Measurements from ENCODE around the gene ASTN1.

The ASTN1 gene

GRCh38 chr1:177174921-177175634 is 10.6 kb upstream of the ASTN1 start:
- Histone ChIP-seq H3K4me1 (ENCODE audit: insufficient read depth, insufficient read length) (no peaks in the 10 kb centered on the region), H3K4me3 (ENCODE audit: insufficient read length, low read depth) (no peak overlapping the region), H3K9me3 (ENCODE audit: insufficient read depth, low read length) (no peaks in the 10 kb centered on the region), H3K27me3 (ENCODE audit: insufficient read depth, insufficient read length) (peaks cover 72% of the 10 kb centered on the region), H3K36me3 (ENCODE audit: insufficient read depth, insufficient read length, low read length) (no peaks in the 10 kb centered on the region), H3K9ac (ENCODE audit: insufficient read length, low read depth) (no peak overlapping the region)
- no peak for DNase-seq (ENCODE audit: low read depth, low spot score)
- no peak for TF ChIP-seq ZNF274 (IDR thresholded peaks at IDR 0.05; ENCODE audit: low read depth, low read length)
- TF ChIP-seq YY1 (IDR thresholded peaks at IDR 0.05; ENCODE audit: insufficient read depth, insufficient read length), result no peak
- no peak for TF ChIP-seq SUZ12 (IDR thresholded peaks at IDR 0.05; ENCODE audit: extremely low read depth, insufficient read depth, insufficient read length)

DNA sequence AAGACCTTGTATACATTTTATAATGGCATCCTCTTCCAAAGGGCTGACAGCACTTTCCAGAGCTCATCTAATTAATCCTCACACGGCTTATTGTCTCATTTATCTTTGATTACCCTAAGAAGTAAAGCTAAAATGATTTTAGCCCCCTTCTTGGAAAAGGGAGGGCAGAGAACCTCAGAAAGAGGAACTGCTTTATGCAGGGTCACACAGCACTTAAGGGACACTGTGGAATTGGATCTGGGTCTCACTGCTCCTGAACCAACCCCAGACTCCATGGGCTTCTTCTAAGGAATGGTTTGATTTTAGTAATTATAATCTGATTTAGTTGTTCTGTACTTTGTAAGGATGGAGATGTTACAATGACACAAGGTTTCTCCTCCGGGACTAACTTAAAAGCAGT is 9.5 kb upstream of the ASTN1 start:
- TF ChIP-seq YY1 (IDR thresholded peaks at IDR 0.05; ENCODE audit: insufficient read depth, insufficient read length) (no peak), SUZ12 (IDR thresholded peaks at IDR 0.05; ENCODE audit: extremely low read depth, insufficient read depth, insufficient read length) (no peak), ZNF274 (IDR thresholded peaks at IDR 0.05; ENCODE audit: low read depth, low read length) (no peak)
- Histone ChIP-seq H3K9me3 (ENCODE audit: insufficient read depth, low read length) (no peaks in the 10 kb centered on the region), H3K27me3 (ENCODE audit: insufficient read depth, insufficient read length) (peaks cover 73% of the 10 kb centered on the region), H3K9ac (ENCODE audit: insufficient read length, low read depth) (no peak overlapping the region), H3K4me3 (ENCODE audit: insufficient read length, low read depth) (no peak overlapping the region), H3K4me1 (ENCODE audit: insufficient read depth, insufficient read length) (no peaks in the 10 kb centered on the region), H3K36me3 (ENCODE audit: insufficient read depth, insufficient read length, low read length) (no peaks in the 10 kb centered on the region)
- DNase-seq (ENCODE audit: low read depth, low spot score), result no peak

GRCh38 chr1:177172866-177173265 is 8.4 kb upstream of the ASTN1 start:
- no peak overlapping the region for H3K4me3 ChIP-seq (ENCODE audit: insufficient read length, low read depth)
- H3K9ac ChIP-seq (ENCODE audit: insufficient read length, low read depth), result no peak overlapping the region
- no peaks in the 10 kb centered on the region for H3K36me3 ChIP-seq (ENCODE audit: insufficient read depth, insufficient read length, low read length)
- peaks cover 74% of the 10 kb centered on the region for H3K27me3 ChIP-seq (ENCODE audit: insufficient read depth, insufficient read length)
- no peaks in the 10 kb centered on the region for H3K4me1 ChIP-seq (ENCODE audit: insufficient read depth, insufficient read length)
- H3K9me3 ChIP-seq (ENCODE audit: insufficient read depth, low read length), result no peaks in the 10 kb centered on the region
- TF ChIP-seq SUZ12 (IDR thresholded peaks at IDR 0.05; ENCODE audit: extremely low read depth, insufficient read depth, insufficient read length) (no peak), ZNF274 (IDR thresholded peaks at IDR 0.05; ENCODE audit: low read depth, low read length) (no peak), YY1 (IDR thresholded peaks at IDR 0.05; ENCODE audit: insufficient read depth, insufficient read length) (no peak)
- no peak for DNase-seq (ENCODE audit: low read depth, low spot score)

DNA sequence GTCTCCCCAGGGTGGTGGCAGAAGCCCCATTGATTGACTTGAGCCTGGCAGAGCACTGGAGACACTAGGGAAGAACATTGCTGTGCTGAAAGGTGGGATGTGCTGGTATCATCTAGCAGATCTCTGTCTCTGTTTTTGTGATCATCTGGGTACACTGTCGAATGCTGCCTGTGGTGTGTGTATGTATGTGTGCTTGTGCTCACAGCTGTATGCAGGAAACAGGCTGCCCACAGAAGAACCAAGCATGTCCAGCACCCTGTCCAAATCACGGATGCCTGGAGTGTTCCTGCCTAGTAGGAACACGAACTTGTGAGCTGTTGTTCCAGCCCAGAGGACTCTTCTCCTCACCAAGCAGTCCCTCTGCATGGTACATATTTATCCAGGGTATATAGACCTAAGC is 7.8 kb upstream of the ASTN1 start:
- DNase-seq (ENCODE audit: low read depth, low spot score), result no peak
- H3K9ac ChIP-seq (ENCODE audit: insufficient read length, low read depth), result no peak overlapping the region
- TF ChIP-seq SUZ12 (IDR thresholded peaks at IDR 0.05; ENCODE audit: extremely low read depth, insufficient read depth, insufficient read length), result no peak
- TF ChIP-seq ZNF274 (IDR thresholded peaks at IDR 0.05; ENCODE audit: low read depth, low read length), result no peak
- TF ChIP-seq YY1 (IDR thresholded peaks at IDR 0.05; ENCODE audit: insufficient read depth, insufficient read length), result no peak
- no peaks in the 10 kb centered on the region for H3K9me3 ChIP-seq (ENCODE audit: insufficient read depth, low read length)
- H3K4me1 ChIP-seq (ENCODE audit: insufficient read depth, insufficient read length), result no peaks in the 10 kb centered on the region
- H3K27me3 ChIP-seq (ENCODE audit: insufficient read depth, insufficient read length), result peaks cover 77% of the 10 kb centered on the region
- H3K36me3 ChIP-seq (ENCODE audit: insufficient read depth, insufficient read length, low read length), result no peaks in the 10 kb centered on the region
- no peak overlapping the region for H3K4me3 ChIP-seq (ENCODE audit: insufficient read length, low read depth)

GRCh38 chr1:177171536-177172123 is 7.1 kb upstream of the ASTN1 start:
- peaks cover 84% of the 10 kb centered on the region for H3K27me3 ChIP-seq (ENCODE audit: insufficient read depth, insufficient read length)
- H3K9ac ChIP-seq (ENCODE audit: insufficient read length, low read depth), result no peak overlapping the region
- H3K36me3 ChIP-seq (ENCODE audit: insufficient read depth, insufficient read length, low read length), result no peaks in the 10 kb centered on the region
- no peak for TF ChIP-seq ZNF274 (IDR thresholded peaks at IDR 0.05; ENCODE audit: low read depth, low read length)
- no peak for TF ChIP-seq SUZ12 (IDR thresholded peaks at IDR 0.05; ENCODE audit: extremely low read depth, insufficient read depth, insufficient read length)
- TF ChIP-seq YY1 (IDR thresholded peaks at IDR 0.05; ENCODE audit: insufficient read depth, insufficient read length), result no peak
- H3K4me1 ChIP-seq (ENCODE audit: insufficient read depth, insufficient read length), result no peaks in the 10 kb centered on the region
- H3K9me3 ChIP-seq (ENCODE audit: insufficient read depth, low read length), result no peaks in the 10 kb centered on the region
- no peak for DNase-seq (ENCODE audit: low read depth, low spot score)
- peak overlapping the region; percentile 53 for H3K4me3 ChIP-seq (ENCODE audit: insufficient read length, low read depth)

DNA sequence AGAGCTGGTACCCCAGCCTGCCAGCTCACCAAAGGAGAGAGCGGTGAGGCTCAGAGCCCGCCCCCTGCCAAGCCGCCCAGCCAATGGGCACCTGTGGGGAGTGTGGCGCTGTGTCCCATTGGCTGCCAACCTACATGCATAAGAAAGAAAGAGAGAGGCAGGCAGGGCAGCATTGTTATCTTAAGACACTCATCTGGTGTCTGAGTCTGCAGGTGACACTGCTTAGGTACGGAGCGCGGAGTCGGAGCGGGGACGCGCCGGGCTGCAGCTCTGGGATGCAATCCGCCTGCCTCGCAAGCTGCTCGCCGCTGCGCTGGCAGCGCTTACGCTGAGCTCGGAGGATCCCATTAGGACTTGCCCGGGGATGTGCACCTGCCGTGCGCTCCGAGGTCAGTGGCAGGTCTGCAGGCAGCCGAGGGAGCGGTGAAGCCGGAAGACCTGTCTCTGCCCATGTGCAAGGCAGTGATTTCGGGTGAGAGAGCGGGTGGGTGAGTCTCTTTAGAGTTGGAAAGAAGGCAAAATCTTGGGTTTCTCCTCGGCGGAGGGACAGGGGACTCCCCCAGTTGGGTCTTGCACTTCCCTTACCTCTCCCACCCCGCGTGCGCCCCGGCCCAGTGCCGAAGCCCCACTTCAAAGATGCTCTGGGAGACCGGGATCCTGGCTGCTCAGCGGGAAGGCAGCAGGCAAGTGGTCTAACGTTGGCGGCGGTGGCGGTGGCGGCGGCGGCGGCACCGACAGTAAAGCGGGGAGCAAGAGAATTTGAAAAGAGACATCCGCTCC is 6.4 kb upstream of the ASTN1 start, which contains the start of gene BRINP2:
Gene BRINP2, plus strand, starts transcription at position 203 of the 780 bp plus-strand sequence. CDS start 58,919 bp downstream, outside the sequence.
- Histone ChIP-seq H3K36me3 (ENCODE audit: insufficient read depth, insufficient read length, low read length) (no peaks in the 10 kb centered on the region), H3K4me1 (ENCODE audit: insufficient read depth, insufficient read length) (no peaks in the 10 kb centered on the region), H3K27me3 (ENCODE audit: insufficient read depth, insufficient read length) (peaks cover 91% of the 10 kb centered on the region), H3K4me3 (ENCODE audit: insufficient read length, low read depth) (peak within 1 kb of the TSS; percentile 53), H3K9ac (ENCODE audit: insufficient read length, low read depth) (no peak within 1 kb of the TSS), H3K9me3 (ENCODE audit: insufficient read depth, low read length) (no peaks in the 10 kb centered on the region)
- peak; percentile 96 for TF ChIP-seq SUZ12 (IDR thresholded peaks at IDR 0.05; ENCODE audit: extremely low read depth, insufficient read depth, insufficient read length)
- TF ChIP-seq ZNF274 (IDR thresholded peaks at IDR 0.05; ENCODE audit: low read depth, low read length), result no peak
- peak; percentile 65 for DNase-seq (ENCODE audit: low read depth, low spot score)

- DNase-seq (ENCODE audit: low read depth, low spot score), result no peak
- Histone ChIP-seq H3K36me3 (ENCODE audit: insufficient read depth, insufficient read length, low read length) (no peaks in the 10 kb centered on the region), H3K27me3 (ENCODE audit: insufficient read depth, insufficient read length) (peaks cover 87% of the 10 kb centered on the region), H3K9ac (ENCODE audit: insufficient read length, low read depth) (peak overlapping the region; percentile 13), H3K9me3 (ENCODE audit: insufficient read depth, low read length) (no peaks in the 10 kb centered on the region), H3K4me3 (ENCODE audit: insufficient read length, low read depth) (peak overlapping the region; percentile 79), H3K4me1 (ENCODE audit: insufficient read depth, insufficient read length) (no peaks in the 10 kb centered on the region)
- TF ChIP-seq YY1 (IDR thresholded peaks at IDR 0.05; ENCODE audit: insufficient read depth, insufficient read length), result no peak
- no peak for TF ChIP-seq SUZ12 (IDR thresholded peaks at IDR 0.05; ENCODE audit: extremely low read depth, insufficient read depth, insufficient read length)
- TF ChIP-seq ZNF274 (IDR thresholded peaks at IDR 0.05; ENCODE audit: low read depth, low read length), result no peak
Measured at GRCh38 chr1:177165069-177165439, 542 bp upstream of the ASTN1 start.

Data from NT2/D1 (cell line).